Right lung (tissue), 10 donors: ENCODE results near the gene CHIC1. TPM values are rescaled to one million over a fixed set of nuclear protein-coding genes. Genes with fewer than 3 reads are reported as not detected.
"Not testable (repeated sequence)": the region's sequence is repeated elsewhere in the genome, so short reads cannot be mapped to it uniquely, and the experiment has no call there.

Experiments used
- DNase-seq, 2 donors: peaks; one replicate each; pipeline ENCODE4 v3.0.0-alpha.2; 2013
- long read RNA-seq, 8 donors: transcript quantifications; one replicate each; lab custom pipeline, GENCODE V29; 2026
- polyA plus RNA-seq, 5 donors: library from polyadenylated mRNA; unstranded; fragments of 120-200 nt; gene quantifications; one replicate each; pipeline versions ENCODE4 v1.2.1 to v1.2.3, GENCODE V29; 2013; ENCODE audit warnings: inconsistent platforms in 1 of 5, low replicate concordance in 1 of 5; ENCODE audit not compliant: insufficient read length in 5 of 5, insufficient read depth in 1 of 5

CHIC1 gene
- 10 to 100 TPM in 2 of 5 donors, 1 to 10 TPM in 3; 6.3 to 11.1 (median 9.1) TPM for polyA plus RNA-seq
- long read RNA-seq, donor 1 = 0 reads
- long read RNA-seq, donor 2 = 0 reads
- long read RNA-seq, donor 3, full-length matches to known transcripts = 2 of 2 reads
- long read RNA-seq, donor 3, partial matches to known transcripts = 0 of 2 reads
- long read RNA-seq, donor 3, other reads (novel, unspliced or antisense) = 0 of 2 reads
- long read RNA-seq, donor 4 = 0 reads
- long read RNA-seq, donor 5 = 0 reads
- long read RNA-seq, donor 6, full-length matches to known transcripts = 2 of 2 reads
- long read RNA-seq, donor 6, partial matches to known transcripts = 0 of 2 reads
- long read RNA-seq, donor 6, other reads (novel, unspliced or antisense) = 0 of 2 reads
- long read RNA-seq, donor 7 = 0 reads
- long read RNA-seq, donor 8 = 0 reads

DNA sequence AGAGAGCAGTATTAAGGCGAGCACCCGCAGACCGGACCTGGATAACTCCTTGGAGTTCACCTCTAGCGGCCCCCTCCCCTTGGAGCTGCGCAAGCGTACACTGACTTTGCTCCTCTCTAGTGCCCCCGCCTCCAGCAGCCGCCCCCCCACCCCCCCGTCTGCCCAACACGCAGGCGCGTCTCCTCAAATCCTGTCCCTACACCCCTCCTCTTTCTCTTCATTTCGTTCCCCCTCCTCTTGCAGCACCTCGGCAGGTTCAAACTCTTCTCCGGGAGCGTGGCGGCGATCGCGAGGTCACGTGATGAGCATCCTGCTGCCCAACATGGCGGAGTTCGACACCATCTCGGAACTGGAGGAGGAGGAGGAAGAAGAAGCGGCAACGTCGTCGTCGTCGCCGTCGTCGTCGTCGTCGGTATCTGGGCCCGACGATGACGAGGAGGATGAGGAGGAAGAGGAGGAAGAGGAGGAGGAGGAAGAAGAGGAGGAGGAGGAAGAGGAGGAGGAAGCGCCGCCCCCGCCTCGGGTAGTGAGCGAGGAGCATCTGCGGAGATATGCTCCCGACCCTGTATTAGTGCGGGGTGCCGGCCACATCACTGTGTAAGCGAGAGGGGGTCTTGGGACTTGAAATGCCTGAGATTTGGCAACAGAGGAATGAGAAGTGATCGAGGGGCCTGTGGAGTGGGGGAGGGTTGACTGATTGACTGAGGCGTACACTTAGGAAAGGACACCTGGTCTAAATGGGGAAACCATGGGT, at the start of gene CHIC1:
CHIC1 (plus strand) TSS at position 214 of the 754 bp plus-strand sequence; CDS start at position 302, 88 bp downstream.
- peak; percentile 65 to 70 for DNase-seq

DNA sequence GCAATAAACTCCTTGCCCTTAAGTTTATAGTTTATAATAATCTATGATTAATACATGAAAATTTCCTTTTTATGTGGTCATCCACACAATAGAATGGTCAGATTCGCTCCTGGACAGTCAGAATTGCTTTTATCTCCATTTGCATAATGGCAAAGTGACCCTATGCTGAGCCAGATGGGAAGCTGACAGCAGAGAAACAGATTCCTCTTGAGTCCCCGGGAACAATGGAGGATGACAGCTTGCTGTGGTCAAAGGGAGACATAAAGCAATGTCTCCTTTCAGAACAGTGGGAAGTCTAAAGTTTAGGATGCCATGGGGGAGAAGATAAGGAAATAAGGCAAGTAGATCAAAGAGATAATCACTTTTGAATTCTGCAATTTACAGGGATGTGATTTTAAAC, 40.2 kb upstream of the CHIC1 start:
- not testable (repeated sequence) for DNase-seq

DNA sequence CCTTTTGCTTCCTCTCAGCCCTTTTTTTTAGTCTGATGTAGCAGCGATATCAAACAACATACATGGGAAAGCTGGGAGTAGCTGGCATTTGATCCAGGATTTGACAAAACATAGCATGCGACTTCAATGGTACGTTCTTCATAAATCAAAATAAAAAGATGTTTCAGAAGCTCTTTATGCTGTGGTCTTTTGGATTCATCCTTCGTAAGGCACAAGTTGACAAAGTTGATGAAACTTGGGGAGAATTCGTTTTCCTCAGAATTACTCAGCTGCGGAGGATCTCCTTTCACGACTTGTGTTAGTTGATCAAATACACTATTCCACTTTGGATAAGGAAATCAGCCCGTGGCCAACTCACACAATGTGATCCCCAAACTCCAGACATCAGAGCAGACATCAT, 38.1 kb upstream of the CHIC1 start:
- DNase-seq = no peak

DNA sequence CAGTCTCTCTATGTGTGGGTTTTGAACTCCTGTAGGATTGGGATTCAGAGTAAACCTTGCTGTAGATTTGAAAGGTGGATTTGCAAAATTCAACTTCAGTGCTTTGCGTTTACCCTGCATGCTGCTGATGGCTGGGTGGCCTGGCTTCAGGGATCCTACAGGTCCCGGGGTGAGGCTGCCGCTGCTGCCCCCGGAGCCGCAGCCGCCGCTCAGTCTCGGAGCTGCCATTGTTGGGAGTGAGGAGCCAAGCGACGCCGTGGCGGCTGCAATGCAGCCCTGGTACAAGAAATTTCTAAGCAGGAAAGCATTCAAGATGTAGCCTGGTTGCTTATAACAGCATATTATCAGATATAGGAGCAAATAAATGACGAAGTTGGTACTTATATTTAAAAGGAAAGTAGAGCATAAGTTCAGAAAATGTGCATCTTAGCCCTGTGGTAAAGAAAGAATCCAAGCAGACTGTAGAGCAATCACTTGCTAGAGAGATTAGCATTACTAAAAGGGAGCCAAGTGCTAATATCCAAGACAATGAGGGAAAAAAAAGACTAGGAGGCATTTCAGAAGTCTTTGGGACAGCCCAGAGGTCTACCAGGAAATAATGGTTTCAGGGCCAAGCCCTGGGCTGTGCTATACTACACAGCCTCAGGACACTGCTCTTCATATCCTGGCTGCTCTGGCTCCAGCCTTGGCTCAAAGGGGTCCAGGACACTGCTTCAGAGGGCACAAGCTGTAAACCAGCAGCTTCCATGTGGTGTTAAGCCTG, 36.9 kb upstream of the CHIC1 start:
- no peak for DNase-seq

DNA sequence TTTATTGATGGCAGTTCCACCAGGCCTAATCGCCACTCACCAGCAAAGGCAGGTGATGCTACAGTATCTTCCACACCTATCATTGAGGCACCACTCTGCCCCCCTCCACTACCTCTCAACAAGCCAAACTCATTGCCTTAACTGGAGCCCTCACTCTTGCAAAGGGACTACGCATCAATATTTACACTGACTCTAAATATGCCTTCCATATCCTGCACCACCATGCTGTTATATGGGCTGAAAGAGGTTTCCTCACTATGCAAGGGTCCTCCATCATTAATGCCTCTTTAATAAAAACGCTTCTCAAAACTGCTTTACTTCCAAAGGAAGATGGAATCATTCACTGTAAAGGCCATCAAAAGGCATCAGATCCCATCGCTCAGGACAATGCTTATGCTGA, 31.3 kb upstream of the CHIC1 start:
- DNase-seq = not testable (repeated sequence)

DNA sequence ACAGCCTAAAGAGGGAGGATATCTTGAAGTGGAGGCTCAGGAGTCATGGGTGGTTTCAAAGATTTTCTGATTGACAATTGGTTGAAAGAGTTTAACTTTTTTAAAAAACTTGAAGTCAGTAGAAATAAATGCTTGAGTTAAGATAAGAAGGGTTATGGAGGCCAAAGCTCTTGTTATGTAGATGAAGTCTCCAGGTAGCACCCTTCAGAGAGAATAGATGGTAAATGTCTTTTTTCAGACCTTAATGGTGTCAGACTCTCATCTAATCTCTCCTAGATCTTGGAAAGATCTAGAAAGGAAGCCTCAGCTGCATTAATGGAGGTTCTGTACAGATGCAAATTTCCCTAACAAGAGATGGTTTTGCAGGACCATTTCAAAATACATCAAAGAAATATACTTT, 6.8 kb upstream of the CHIC1 start:
- no peak for DNase-seq

DNA sequence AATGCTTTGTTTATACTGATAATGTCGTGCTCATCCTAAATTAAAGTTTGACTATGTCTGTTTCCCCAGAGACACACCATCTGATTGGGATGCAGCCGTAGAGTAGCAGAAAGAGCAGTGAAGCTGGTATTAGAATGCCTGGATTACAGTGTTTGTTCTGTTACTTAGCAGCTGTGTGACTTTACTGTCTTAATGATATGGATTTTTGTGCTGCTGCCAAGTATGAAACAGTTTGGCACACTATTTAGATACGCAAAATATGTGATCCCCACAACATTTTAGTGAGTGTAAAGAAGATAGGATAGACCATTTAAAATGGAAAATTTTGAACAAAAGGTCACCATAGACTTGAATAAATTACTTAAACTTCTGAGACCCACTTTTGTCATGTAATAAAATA, 1.2 kb upstream of the CHIC1 start:
- DNase-seq = peak; percentile 56 to 61

DNA sequence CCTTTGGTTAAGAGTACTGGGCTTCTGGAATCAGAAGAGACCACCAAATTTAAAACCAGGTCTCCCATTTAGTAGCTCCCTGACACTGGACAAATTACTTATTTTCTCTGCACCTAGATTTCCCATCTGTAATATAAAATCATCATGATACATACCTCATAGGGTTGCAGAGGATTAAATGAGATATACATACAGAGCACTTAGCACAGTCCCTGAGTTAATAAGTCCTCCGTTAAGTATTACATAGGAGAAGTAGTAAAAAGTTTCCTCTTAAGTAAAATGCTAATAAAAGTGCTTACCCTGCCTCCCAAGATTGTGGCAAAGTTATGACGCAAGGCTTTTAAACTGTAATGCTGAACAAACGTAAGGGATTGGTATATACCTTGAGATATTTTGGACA, 539 bp upstream of the CHIC1 start:
- no peak for DNase-seq

DNA sequence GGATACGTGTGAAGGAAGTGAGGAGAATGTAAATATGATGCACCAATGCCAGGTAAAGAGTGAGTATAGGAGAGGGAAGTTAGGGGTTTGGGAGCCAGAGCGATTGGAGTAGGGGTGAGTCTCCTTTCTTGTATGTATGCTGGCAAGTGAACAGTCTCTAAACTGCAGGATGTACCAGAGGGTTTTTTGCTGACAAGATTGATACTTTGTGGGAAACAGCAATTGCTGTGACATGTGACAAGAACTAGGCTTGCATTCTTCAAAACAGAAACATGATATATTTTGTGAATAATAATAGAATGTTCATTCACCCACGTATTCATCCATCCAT, 706 bp downstream of the CHIC1 start:
- DNase-seq = peak in 1 of 2 donors; percentile 28

DNA sequence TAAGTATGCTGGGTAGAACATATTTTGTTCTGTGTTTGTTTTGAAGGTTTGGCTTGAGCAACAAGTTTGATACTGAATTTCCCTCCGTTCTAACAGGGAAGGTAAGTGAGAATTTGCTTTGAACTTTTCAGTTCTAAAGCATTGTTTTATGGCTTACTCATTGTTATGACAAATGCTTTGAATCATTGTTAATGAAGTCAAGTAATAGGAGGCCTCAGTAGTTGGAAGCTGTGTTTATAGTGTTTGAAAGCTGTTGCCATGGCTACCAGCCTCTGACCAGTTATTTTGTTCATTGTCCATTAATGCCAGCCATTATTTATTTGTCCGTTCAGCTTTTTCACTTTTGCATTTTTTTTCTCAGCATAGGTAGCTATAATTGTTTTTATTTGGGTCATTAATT, 14.4 kb downstream of the CHIC1 start:
- DNase-seq = no peak

DNA sequence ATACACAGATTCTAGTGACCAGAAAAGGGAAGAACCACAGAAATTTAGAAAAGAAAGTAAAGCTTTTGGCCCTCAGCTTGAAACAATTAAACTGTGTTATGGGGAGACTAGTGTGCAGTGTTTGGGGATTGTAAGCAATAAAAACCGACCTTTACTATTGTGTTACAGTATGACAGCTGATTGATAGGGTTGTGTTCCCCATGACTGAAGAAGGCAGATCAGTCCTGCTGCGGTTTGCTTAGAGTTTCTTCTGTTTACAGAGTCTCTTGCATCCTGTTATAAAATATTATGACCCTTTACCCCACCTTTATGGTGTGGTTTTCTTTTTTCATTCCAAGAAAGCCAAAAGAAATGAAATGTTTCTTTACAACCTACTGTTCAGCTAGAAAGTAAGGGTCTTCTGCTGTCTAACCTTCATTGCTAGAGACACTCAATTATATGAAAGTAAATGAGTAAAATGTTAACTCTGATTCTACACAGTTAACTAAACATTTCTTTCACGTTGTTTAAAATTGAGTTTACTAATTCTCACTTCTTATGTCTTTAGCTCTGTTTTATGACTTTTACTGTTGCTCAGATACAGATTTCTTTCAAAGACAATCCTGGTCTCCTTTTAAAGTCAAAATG, 18.1 kb downstream of the CHIC1 start:
- no peak for DNase-seq

DNA sequence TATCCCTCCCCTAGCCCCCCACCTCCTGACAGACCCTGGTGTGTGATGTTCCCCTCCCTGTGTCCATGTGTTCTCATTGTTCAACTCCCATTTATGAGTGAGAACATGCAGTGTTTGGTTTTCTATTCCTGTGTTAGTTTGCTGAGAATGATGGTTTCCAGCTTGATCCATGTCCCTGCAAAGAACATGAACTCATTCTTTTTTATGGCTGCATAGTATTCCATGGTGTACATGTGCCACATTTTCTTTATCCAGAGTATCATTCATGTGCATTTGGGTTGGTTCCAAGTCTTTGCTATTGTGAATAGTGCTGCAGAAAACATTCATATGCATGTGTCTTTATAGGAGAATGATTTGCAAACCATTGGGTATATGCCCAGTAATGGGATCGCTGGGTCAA, 34.8 kb downstream of the CHIC1 start:
- DNase-seq = not testable (repeated sequence)

DNA sequence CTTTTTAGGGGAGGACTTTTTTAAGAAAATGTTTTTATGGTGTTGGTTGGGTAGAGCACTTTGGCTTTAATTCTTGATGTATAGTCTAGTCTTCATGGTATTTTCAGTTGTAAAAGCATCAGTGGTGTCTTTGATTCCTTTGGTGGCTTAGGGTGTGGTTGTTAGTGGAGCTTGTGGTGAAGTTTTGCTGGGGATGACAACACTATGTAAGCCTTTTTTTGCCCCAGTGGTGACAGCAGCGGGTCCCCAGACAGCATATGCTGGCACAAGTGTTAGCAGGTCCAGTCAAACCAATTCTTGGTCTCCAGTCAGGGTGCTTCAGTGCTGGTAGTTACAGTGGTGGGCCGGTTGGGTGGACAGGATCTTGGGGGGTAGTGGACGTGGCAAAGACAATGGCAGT, 52.0 kb downstream of the CHIC1 start:
- no peak for DNase-seq

DNA sequence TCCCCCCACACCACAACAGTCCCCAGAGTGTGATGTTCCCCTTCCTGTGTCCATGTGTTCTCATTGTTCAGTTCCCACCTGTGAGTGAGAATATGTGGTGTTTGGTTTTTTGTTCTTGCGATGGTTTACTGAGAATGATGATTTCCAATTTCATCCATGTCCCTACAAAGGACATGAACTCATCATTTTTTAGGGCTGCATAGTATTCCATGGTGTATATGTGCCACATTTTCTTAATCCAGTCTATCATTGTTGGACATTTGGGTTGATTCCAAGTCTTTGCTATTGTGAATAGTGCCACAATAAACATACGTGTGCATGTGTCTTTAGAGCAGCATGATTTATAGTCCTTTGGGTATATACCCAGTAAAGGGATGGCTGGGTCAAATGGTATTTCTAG, 78.7 kb downstream of the CHIC1 start:
- DNase-seq = not testable (repeated sequence)

DNA sequence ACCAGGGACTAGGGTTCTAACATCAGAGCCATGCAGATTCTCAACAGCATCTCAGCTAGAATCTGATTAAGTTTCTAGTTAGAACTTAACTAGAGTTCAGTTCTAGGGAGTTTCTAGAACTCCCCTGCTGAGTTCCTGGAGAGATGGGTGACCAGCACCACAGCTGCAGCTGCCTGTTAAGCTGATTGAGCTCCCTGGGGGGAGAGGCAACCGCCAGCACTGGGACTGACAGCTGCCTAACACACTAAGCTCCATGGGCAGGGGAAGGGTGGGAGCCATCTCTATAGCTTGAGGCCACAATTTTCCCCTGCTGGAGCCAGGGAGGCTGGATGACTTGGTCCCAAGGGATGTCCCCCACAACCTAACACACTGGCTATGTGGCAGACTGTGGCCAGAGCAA, 84.2 kb downstream of the CHIC1 start:
- no peak for DNase-seq

DNA sequence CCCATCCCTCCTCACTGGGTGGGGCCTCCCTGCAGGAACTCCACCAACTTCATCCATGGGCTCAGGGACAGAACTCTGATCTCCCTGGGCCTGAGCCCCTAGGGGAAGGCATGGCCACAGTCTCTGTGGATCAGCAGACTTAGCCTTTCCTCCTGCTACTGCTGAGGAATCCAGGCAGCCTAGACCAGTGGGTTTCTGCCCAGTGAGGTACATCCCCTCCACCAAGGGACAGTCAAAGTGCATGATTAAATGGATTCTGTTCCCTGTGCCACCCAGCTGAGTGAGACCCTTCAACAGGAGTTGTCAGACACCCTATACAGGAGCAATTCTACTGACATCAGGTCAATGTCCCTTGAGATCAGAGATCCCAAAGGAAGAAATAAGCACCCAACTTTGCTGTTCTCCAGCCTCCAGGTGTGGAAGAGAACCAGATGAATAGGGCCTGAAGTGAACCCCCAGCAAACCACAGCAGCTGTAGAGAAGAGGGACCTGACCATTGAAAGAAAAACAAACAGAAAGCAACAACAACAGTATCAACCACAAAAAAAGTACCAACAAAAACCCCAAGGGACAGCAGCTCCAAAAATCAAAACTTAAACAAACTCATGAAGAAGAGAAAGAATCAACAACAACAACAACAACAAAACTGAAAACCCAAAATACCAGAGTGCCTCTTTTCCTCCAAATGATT, 84.8 kb downstream of the CHIC1 start:
- DNase-seq = no peak

DNA sequence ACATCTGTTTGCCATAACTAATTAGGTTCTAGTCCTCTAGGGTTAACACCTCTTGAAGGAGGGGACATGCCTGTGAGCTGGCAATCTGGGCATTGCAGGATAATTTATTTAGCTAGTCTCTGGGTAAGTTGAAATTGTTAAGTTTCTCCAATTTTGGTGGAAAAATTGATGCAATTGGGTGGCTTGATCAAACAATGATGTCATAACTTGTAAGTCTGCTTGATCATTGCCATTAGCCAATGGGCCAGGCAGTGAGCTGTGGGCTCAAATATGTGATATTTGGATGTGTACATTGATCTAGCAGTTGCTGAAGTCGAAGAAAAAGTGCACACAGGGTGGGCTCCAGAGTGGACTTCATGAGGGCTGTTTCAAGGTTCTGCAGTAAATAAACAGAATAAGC, 98.3 kb downstream of the CHIC1 start:
- not testable (repeated sequence) for DNase-seq

DNA sequence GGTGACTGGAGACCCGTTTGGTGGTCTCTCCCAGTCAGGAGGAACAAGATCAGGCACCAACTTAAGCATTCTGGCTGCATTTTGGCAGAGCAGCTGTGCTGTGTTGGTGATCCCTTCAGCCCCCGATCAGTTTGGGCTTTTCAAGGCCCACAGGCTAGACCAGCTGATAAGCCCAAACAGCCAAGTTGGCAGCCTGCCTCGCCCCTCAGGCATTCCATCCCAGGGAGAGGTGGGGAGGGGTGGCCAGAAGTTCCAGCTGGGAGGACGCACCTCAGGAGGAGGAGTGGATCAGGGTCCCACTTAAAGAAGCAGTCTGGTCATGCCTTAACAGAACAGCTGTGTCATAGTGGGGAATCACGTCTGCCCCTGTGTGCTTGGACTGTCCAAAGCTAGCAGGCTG, 105.8 kb downstream of the CHIC1 start:
- DNase-seq = no peak

DNA sequence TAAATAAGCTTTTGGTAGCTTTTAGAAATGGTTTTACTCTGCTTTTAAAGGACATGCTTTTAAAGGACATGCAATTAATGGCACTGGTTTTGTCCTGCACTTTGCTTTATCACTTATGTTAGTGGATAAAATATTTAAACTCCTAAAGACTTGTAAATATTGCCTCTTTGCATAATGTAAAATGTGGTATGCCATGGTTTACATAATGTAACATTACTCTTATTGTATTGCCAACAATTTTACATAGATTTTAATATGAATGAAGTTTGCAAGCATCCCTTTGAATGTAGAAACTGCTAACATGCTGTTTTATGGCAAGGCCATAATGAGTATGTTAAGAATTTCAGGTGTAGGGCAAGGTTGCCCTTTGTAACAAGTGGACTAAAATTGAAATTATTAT, 118.4 kb downstream of the CHIC1 start:
- DNase-seq = no peak

DNA sequence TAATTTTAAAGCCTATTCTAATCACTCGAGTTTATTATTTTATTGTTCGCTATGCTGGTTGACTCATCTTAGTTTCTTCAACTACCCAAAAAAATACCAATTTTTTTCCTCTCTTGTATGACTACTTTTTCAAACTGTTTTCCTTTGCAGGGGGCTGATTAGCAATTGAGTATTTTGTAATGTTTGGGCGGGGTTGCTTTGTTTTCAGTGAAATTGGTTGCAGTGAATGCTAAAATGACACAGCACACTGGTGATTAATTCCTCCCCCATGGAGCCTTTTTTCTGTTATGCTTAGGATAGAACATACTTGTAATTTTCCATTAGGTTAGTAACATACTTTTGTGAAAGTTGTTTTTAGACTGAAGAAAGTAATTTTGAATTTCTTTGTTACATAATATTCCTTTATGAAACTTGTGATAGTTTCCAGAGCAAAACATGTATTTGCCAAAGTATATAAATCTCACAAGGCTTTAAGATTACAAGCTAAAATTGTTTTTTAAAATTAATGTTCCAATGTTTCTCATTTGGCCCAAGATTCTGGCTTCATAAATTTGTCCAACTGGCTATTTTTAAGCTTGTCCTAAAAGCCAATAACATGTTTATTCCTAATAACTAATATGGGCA, 120.4 kb downstream of the CHIC1 start:
- DNase-seq = no peak

DNA sequence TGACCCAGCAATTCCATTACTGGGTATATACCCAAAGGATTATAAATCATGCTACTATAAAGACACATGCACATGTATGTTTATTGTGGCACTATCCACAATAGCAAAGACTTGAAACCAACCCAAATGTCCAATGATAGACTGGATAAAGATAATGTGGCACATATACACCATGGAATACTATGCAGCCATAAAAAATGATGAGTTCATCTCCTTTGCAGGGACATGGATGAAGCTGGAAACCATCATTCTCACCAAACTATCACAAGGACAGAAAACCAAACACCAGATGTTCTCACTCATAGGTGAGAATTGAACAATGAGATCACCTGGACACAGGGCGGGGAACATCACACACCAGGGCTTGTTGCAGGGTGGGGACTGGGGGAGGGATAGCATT, 144.0 kb downstream of the CHIC1 start:
- not testable (repeated sequence) for DNase-seq
